HepG2 (cell line): ENCODE measurements around the gene MYL11. TPM values are rescaled to one million over a fixed set of nuclear protein-coding genes. Genes with fewer than 3 reads are reported as not detected.
A peak's percentile ranks its signal among the peaks of the same experiment; 100 is the strongest.

Experiments used
- ATF7 ChIP-seq, 2 experiments: fragments of 450-650 bp in 1 of 2; sonication (generic) in 1 of 2; formaldehyde crosslinking in 1 of 2; IDR thresholded peaks; 2 replicates each; pipeline versions ENCODE4 v1.4.0 to v1.6.1; 2016 to 2020; ENCODE audit warnings: antibody characterized with exemption in 1 of 2, mild to moderate bottlenecking in 1 of 2, missing genetic modification reagents in 1 of 2
- GPN1 ChIP-seq: sonication (generic); formaldehyde crosslinking; IDR thresholded peaks from 2 replicates; pipeline ENCODE4 v1.5.1; 2020; ENCODE audit warnings: missing genetic modification reagents, borderline replicate concordance
- HOXA3 ChIP-seq: sonication (generic); formaldehyde crosslinking; IDR thresholded peaks from 2 replicates; pipeline ENCODE4 v1.5.0; 2020; ENCODE audit warnings: missing genetic modification reagents
- NFKBIZ ChIP-seq: IDR thresholded peaks from 2 replicates; pipeline ENCODE4 v1.6.1; 2018; ENCODE audit warnings: missing genetic modification reagents, missing compliant biosample characterization
- RORA ChIP-seq: sonication (generic); formaldehyde crosslinking; IDR thresholded peaks from 2 replicates; pipeline ENCODE4 v1.5.0; 2020; ENCODE audit warnings: mild to moderate bottlenecking, missing genetic modification reagents, moderate library complexity
- ZBTB20 ChIP-seq: sonication (generic); formaldehyde crosslinking; IDR thresholded peaks from 2 replicates; pipeline ENCODE4 v1.8.1; 2023; ENCODE audit warnings: missing genetic modification reagents, low read depth, mild to moderate bottlenecking, borderline replicate concordance
- ZNF12 ChIP-seq: sonication (generic); formaldehyde crosslinking; IDR thresholded peaks from 2 replicates; pipeline ENCODE4 v1.5.0; 2020; ENCODE audit warnings: missing genetic modification reagents
- ZNF552 ChIP-seq: sonication (generic); formaldehyde crosslinking; IDR thresholded peaks from 2 replicates; pipeline ENCODE4 v1.9.0; 2022; ENCODE audit warnings: missing genetic modification reagents, mild to moderate bottlenecking, borderline replicate concordance
- ZNF569 ChIP-seq: sonication (generic); formaldehyde crosslinking; IDR thresholded peaks from 2 replicates; pipeline ENCODE4 v1.5.0; 2020; ENCODE audit warnings: mild to moderate bottlenecking, missing genetic modification reagents, moderate library complexity, borderline replicate concordance
- polyA plus RNA-seq, 8 experiments: library from polyadenylated mRNA; depleted of rRNA in 3 of 8; stranded (reverse) in 7 of 8; unstranded in 1 of 8; fragments of >200 nt; fragmentation: Illumina TruSeq in 4 of 8; extraction: Trizol in 4 of 8; gene quantifications; 2 replicates each; pipeline versions ENCODE4 v1.2.1 to v1.2.3, GENCODE V29; 2011 to 2016; ENCODE audit warnings: low read depth in 4 of 8, missing spikeins in 1 of 8, mixed read lengths in 1 of 8; ENCODE audit not compliant: insufficient read depth in 1 of 8
- total RNA-seq, 5 experiments: library from RNA; depleted of rRNA; stranded (reverse); fragments of >200 nt; fragmentation: Illumina TruSeq; extraction: Trizol; gene quantifications; 2 replicates each; pipeline ENCODE4 v1.2.3, GENCODE V29; 2016; ENCODE audit warnings: low read depth in 1 of 5
- TF ChIP-seq, protein P1 (sequence below): sonication (generic); formaldehyde crosslinking; IDR thresholded peaks from 2 replicates; pipeline ENCODE4 v1.4.0; 2020; ENCODE audit warnings: missing genetic modification reagents
- TF ChIP-seq, protein P2 (sequence below): sonication (generic); formaldehyde crosslinking; IDR thresholded peaks from 2 replicates; pipeline ENCODE4 v1.5.0; 2020; ENCODE audit warnings: mild to moderate bottlenecking, missing genetic modification reagents, borderline replicate concordance
- TF ChIP-seq, protein P3 (sequence below): sonication (generic); IDR thresholded peaks from 2 replicates; pipeline ENCODE4 v1.6.1; 2016; ENCODE audit warnings: low read depth, borderline replicate concordance
- TF ChIP-seq, protein P4 (sequence below): sonication (generic); formaldehyde crosslinking; IDR thresholded peaks from 2 replicates; pipeline ENCODE4 v1.5.1; 2020; ENCODE audit warnings: missing genetic modification reagents, mild to moderate bottlenecking, borderline replicate concordance
- TF ChIP-seq, protein P5 (sequence below): IDR thresholded peaks from 2 replicates; pipeline ENCODE4 v1.6.1; 2016; ENCODE audit warnings: mild to moderate bottlenecking

MYL11 gene
- total and polyA plus RNA-seq, 2 of the 13 experiments (the other 11 are each of a cell fraction or from before 2014, with no cell fraction given) = not detected

DNA sequence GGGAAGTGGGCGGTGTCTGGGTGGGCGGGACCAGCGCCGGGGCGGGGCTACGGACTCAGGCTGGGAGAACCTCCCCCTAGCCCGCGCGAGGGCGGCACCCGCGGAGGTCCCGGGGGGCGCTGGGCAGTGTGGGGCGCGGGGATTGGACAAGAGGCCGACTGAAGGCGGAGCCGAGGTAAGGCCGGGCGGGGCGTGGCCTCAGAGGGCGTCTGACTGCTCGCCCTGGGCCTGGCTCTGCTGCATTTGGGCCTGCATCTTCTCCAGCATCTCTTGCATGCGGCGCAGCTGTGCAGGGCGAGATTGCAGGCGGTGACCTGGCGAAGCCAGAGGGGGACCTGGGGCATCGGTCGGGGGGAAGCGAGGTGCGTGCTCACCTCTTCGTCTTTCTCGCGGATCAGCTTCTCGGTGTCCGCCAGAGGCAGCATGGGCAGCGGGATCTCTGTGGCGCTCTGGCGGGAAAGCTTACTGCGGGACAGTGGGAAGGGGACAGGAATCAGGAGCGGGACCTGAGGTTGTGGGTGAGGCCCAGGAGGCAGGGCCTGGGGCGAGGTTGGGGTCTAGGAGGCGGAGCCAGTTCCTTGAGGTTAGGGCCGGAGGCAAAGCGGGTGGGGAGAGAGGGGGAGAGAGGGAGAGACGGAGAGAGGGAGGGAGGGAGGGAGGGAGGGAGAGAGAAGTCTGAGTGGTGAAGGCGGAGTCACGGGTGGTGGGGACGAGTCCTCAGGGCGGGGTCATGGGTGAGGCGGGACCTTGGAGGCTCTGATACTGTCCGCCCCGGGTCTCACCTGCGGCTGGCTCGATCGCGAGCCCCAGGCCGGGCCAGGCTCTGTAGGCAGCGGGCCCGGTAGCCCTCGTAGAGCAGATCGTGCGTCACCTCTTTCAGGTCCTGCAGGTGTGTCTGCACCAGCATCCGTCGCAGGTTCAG, 3.9 kb downstream of the MYL11 start (continued):
- TF ChIP-seq, protein P1, sequence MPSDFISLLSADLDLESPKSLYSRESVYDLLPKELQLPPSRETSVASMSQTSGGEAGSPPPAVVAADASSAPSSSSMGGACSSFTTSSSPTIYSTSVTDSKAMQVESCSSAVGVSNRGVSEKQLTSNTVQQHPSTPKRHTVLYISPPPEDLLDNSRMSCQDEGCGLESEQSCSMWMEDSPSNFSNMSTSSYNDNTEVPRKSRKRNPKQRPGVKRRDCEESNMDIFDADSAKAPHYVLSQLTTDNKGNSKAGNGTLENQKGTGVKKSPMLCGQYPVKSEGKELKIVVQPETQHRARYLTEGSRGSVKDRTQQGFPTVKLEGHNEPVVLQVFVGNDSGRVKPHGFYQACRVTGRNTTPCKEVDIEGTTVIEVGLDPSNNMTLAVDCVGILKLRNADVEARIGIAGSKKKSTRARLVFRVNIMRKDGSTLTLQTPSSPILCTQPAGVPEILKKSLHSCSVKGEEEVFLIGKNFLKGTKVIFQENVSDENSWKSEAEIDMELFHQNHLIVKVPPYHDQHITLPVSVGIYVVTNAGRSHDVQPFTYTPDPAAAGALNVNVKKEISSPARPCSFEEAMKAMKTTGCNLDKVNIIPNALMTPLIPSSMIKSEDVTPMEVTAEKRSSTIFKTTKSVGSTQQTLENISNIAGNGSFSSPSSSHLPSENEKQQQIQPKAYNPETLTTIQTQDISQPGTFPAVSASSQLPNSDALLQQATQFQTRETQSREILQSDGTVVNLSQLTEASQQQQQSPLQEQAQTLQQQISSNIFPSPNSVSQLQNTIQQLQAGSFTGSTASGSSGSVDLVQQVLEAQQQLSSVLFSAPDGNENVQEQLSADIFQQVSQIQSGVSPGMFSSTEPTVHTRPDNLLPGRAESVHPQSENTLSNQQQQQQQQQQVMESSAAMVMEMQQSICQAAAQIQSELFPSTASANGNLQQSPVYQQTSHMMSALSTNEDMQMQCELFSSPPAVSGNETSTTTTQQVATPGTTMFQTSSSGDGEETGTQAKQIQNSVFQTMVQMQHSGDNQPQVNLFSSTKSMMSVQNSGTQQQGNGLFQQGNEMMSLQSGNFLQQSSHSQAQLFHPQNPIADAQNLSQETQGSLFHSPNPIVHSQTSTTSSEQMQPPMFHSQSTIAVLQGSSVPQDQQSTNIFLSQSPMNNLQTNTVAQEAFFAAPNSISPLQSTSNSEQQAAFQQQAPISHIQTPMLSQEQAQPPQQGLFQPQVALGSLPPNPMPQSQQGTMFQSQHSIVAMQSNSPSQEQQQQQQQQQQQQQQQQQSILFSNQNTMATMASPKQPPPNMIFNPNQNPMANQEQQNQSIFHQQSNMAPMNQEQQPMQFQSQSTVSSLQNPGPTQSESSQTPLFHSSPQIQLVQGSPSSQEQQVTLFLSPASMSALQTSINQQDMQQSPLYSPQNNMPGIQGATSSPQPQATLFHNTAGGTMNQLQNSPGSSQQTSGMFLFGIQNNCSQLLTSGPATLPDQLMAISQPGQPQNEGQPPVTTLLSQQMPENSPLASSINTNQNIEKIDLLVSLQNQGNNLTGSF (CRISPR knock-in tag) = 0 out of 2 replicates have a peak, but pooled peaks have one; percentile 56
- TF ChIP-seq, protein P2, sequence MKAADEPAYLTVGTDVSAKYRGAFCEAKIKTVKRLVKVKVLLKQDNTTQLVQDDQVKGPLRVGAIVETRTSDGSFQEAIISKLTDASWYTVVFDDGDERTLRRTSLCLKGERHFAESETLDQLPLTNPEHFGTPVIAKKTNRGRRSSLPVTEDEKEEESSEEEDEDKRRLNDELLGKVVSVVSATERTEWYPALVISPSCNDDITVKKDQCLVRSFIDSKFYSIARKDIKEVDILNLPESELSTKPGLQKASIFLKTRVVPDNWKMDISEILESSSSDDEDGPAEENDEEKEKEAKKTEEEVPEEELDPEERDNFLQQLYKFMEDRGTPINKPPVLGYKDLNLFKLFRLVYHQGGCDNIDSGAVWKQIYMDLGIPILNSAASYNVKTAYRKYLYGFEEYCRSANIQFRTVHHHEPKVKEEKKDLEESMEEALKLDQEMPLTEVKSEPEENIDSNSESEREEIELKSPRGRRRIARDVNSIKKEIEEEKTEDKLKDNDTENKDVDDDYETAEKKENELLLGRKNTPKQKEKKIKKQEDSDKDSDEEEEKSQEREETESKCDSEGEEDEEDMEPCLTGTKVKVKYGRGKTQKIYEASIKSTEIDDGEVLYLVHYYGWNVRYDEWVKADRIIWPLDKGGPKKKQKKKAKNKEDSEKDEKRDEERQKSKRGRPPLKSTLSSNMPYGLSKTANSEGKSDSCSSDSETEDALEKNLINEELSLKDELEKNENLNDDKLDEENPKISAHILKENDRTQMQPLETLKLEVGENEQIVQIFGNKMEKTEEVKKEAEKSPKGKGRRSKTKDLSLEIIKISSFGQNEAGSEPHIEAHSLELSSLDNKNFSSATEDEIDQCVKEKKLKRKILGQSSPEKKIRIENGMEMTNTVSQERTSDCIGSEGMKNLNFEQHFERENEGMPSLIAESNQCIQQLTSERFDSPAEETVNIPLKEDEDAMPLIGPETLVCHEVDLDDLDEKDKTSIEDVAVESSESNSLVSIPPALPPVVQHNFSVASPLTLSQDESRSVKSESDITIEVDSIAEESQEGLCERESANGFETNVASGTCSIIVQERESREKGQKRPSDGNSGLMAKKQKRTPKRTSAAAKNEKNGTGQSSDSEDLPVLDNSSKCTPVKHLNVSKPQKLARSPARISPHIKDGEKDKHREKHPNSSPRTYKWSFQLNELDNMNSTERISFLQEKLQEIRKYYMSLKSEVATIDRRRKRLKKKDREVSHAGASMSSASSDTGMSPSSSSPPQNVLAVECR = peak; percentile 88
- TF ChIP-seq RORA (CRISPR knock-in tag) (no peak), ZNF12 (CRISPR knock-in tag) (peak; percentile 85), HOXA3 (CRISPR knock-in tag) (peak; percentile 56), GPN1 (no peak), NFKBIZ (CRISPR knock-in tag) (peak; percentile 81; the same call in 1 of the 2 replicates), ZBTB20 (CRISPR knock-in tag) (peak; percentile 55; the same call in 1 of the 2 replicates), ATF7 (IDR thresholded peaks at IDR 0.05) (no peak), ATF7 (CRISPR knock-in tag; IDR thresholded peaks at IDR 0.05) (peak; percentile 89), ZNF569 (CRISPR knock-in tag) (peak; percentile 57; the same call in 1 of the 2 replicates), ZNF552 (peak; percentile 65; the same call in 1 of the 2 replicates)
- TF ChIP-seq, protein P3, sequence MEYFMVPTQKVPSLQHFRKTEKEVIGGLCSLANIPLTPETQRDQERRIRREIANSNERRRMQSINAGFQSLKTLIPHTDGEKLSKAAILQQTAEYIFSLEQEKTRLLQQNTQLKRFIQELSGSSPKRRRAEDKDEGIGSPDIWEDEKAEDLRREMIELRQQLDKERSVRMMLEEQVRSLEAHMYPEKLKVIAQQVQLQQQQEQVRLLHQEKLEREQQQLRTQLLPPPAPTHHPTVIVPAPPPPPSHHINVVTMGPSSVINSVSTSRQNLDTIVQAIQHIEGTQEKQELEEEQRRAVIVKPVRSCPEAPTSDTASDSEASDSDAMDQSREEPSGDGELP = peak; percentile 64; the same call in 1 of the 2 replicates
- TF ChIP-seq, protein P4, sequence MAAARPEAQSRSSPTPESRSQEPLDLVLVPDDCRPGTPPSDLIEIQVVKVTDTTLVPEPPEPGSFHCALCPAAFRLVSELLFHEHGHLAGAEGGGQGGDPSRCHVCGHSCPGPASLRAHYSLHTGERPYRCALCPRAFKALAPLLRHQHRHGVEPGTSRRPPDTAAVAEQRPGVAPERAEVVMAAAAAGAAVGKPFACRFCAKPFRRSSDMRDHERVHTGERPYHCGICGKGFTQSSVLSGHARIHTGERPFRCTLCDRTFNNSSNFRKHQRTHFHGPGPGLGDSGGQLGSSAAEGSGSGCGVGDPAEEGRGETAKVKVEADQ (CRISPR knock-in tag) = no peak; the same call in 1 of the 2 replicates
- TF ChIP-seq, protein P5, sequence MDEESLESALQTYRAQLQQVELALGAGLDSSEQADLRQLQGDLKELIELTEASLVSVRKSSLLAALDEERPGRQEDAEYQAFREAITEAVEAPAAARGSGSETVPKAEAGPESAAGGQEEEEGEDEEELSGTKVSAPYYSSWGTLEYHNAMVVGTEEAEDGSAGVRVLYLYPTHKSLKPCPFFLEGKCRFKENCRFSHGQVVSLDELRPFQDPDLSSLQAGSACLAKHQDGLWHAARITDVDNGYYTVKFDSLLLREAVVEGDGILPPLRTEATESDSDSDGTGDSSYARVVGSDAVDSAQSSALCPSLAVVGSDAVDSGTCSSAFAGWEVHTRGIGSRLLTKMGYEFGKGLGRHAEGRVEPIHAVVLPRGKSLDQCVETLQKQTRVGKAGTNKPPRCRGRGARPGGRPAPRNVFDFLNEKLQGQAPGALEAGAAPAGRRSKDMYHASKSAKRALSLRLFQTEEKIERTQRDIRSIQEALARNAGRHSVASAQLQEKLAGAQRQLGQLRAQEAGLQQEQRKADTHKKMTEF (CRISPR knock-in tag) = peak; percentile 83
